A673 (cell line): ENCODE results near the gene STYXL1. TPM values are rescaled to one million over a fixed set of nuclear protein-coding genes. Genes with fewer than 3 reads are reported as not detected.

Experiments
- BruUV-seq: library from RNA; stranded (reverse); fragments of 400-500 nt; replicated peaks from 2 replicates; lab custom pipeline; 2021; lab: Mats Ljungman, UMichigan
- CTCF ChIA-PET: fragments of 300-600 bp; sonication (Branson Sonifier 250); formaldehyde crosslinking; loops from one replicate; lab custom pipeline; 2022; ENCODE audit warnings: antibody characterized with exemption; lab: Charles Lee
- POLR2A ChIA-PET: fragments of 300-600 bp; sonication (Branson Sonifier 250); formaldehyde crosslinking; loops from one replicate; lab custom pipeline; 2022; ENCODE audit warnings: antibody characterized with exemption; ENCODE audit not compliant: low non-redundant PET; lab: Charles Lee
- DNase-seq: peaks from one replicate; pipeline ENCODE4 v3.0.0-alpha.2; 2015; ENCODE audit warnings: low spot score
- H3K27ac ChIP-seq: fragments of 200-600 bp; sonication (generic); 2 replicates; pipeline ENCODE4 v1.5.1; 2016; ENCODE audit warnings: mixed run types, low read depth, mild to moderate bottlenecking, mixed read lengths, antibody characterized with exemption, low read length; ENCODE audit not compliant: poor library complexity, severe bottlenecking
- H3K27me3 ChIP-seq: fragments of 200-600 bp; sonication (generic); replicated peaks from 2 replicates; pipeline ENCODE4 v1.6.1; 2017; ENCODE audit warnings: mixed run types, low read depth, mild to moderate bottlenecking, mixed read lengths, antibody characterized with exemption, low read length; ENCODE audit not compliant: insufficient read depth, poor library complexity
- H3K36me3 ChIP-seq: fragments of 200-600 bp; sonication (generic); 2 replicates; pipeline ENCODE4 v1.6.1; 2016; ENCODE audit warnings: mixed run types, mild to moderate bottlenecking, mixed read lengths, antibody characterized with exemption, low read length; ENCODE audit not compliant: insufficient read depth, poor library complexity, severe bottlenecking
- H3K4me1 ChIP-seq: fragments of 200-600 bp; sonication (generic); 2 replicates; pipeline ENCODE4 v1.6.1; 2017; ENCODE audit warnings: mixed run types, mild to moderate bottlenecking, mixed read lengths, antibody characterized with exemption, low read length; ENCODE audit not compliant: insufficient read depth, poor library complexity, severe bottlenecking
- H3K4me3 ChIP-seq: fragments of 200-600 bp; sonication (generic); 2 replicates; pipeline ENCODE4 v1.5.1; 2016; ENCODE audit warnings: low read depth, mixed run types, mild to moderate bottlenecking, mixed read lengths, low read length; ENCODE audit not compliant: poor library complexity, severe bottlenecking
- H3K9me3 ChIP-seq: fragments of 200-600 bp; sonication (generic); 2 replicates; pipeline ENCODE4 v1.6.1; 2016; ENCODE audit warnings: mixed run types, low read depth, mild to moderate bottlenecking, mixed read lengths, antibody characterized with exemption, low read length; ENCODE audit not compliant: poor library complexity, severe bottlenecking
- CTCF ChIP-seq: fragments of 300-800, 200-600 bp; sonication (generic); conservative IDR thresholded peaks from 2 replicates; pipeline ENCODE4 v1.5.1; 2017; ENCODE audit warnings: low read depth, mild to moderate bottlenecking, antibody characterized with exemption, low read length, moderate library complexity, mixed read lengths
- EZH2 ChIP-seq: fragments of 200-600 bp; sonication (generic); IDR thresholded peaks from 2 replicates; pipeline ENCODE4 v1.6.1; 2017; ENCODE audit warnings: borderline replicate concordance, low read depth, mild to moderate bottlenecking, mixed read lengths, antibody characterized with exemption, low read length; ENCODE audit not compliant: poor library complexity, severe bottlenecking
- intact Hi-C: fragments of 100-400 bp; cut with micrococcal nuclease; formaldehyde crosslinking; loops from one replicate; pipeline ENCODE4 v1.10.0; 2022; ENCODE audit not compliant: unreplicated experiment
- total RNA-seq: library from RNA; stranded (reverse); gene quantifications from 2 replicates; pipeline ENCODE4 v1.2.3, GENCODE V29; 2021

Gene STYXL1
- total RNA-seq, 1 experiment from 2014 or later = 36.3 TPM

GRCh38 chr7:75986147-75986781, 61.5 kb downstream of the STYXL1 start:
- Histone ChIP-seq H3K9me3 (no peaks in the 10 kb centered on the region), H3K4me1 (no peaks in the 10 kb centered on the region), H3K4me3 (no peak overlapping the region), H3K27me3 (no peaks in the 10 kb centered on the region), H3K27ac (no peak overlapping the region), H3K36me3 (peaks cover 27% of the 10 kb centered on the region)
- BruUV-seq = TSS peak; percentile 69
- CTCF ChIA-PET = no interaction called here
- TF ChIP-seq EZH2 (no peak), CTCF (no peak)
- intact Hi-C loops = no loop called here
- no peak for DNase-seq
- POLR2A ChIA-PET = no interaction called here

GRCh38 chr7:75985518-75986146, 62.2 kb downstream of the STYXL1 start:
- ChIA-PET CTCF (no interaction called here), POLR2A (interaction anchor here (0.5 to 0.6 kb wide), 2 partner anchors 9 to 1391 kb away, joined by 3 read pairs; no protein-coding TSS in a partner anchor)
- Histone ChIP-seq H3K27me3 (no peaks in the 10 kb centered on the region), H3K27ac (no peak overlapping the region), H3K4me1 (no peaks in the 10 kb centered on the region), H3K36me3 (peaks cover 29% of the 10 kb centered on the region), H3K4me3 (no peak overlapping the region), H3K9me3 (no peaks in the 10 kb centered on the region)
- BruUV-seq = no TSS peak
- intact Hi-C loops = no loop called here
- TF ChIP-seq EZH2 (no peak), CTCF (no peak)
- no peak for DNase-seq

GRCh38 chr7:75985009-75985517, 62.7 kb downstream of the STYXL1 start:
- no peak for TF ChIP-seq EZH2
- no peak for TF ChIP-seq CTCF
- Histone ChIP-seq H3K4me3 (no peak overlapping the region), H3K27me3 (no peaks in the 10 kb centered on the region), H3K27ac (no peak overlapping the region), H3K9me3 (no peaks in the 10 kb centered on the region), H3K36me3 (peaks cover 31% of the 10 kb centered on the region), H3K4me1 (no peaks in the 10 kb centered on the region)
- BruUV-seq = no TSS peak
- CTCF ChIA-PET = no interaction called here
- POLR2A ChIA-PET = interaction anchor here (0.5 to 0.6 kb wide), 2 partner anchors 9 to 1392 kb away, joined by 3 read pairs; no protein-coding TSS in a partner anchor
- DNase-seq = no peak
- intact Hi-C loops = no loop called here
